HG03520 (cell line): ENCODE measurements around the gene C1orf105.
"Not testable (repeated sequence)": the region's sequence is repeated elsewhere in the genome, so short reads cannot be mapped to it uniquely, and the experiment has no call there.

Source experiments
- ATAC-seq: cut with Tn5 transposase; IDR thresholded peaks from one replicate; pipeline ENCODE4 v1.9.1; 2021; ENCODE audit warnings: mild to moderate bottlenecking, moderate library complexity; ENCODE audit not compliant: unreplicated experiment

The C1orf105 gene

DNA sequence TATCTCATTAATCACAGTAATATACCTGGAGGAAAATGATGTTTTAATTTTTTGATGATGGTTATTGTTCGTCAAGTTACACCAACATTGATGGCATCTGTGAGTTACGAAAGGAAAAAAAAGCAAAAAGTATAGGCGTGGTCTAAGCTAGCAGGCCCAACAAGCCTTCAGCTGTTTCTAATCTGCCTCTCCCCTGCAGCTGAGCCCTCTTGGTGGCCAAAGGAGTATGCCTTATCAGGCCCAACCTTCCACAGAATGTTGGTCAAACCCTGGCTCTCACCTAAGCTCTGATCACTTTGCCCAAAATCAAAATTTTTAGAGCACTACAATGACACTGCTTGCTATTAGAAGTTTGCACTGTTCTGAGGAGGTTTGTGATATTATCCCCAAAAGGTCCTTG lies 4.9 kb downstream of the C1orf105 start:
- no peak for ATAC-seq

GRCh38 chr1:172427191-172427590 lies 6.7 kb downstream of the C1orf105 start:
- ATAC-seq, result no peak

GRCh38 chr1:172429331-172430127 lies 9.0 kb downstream of the C1orf105 start:
- no peak for ATAC-seq

DNA sequence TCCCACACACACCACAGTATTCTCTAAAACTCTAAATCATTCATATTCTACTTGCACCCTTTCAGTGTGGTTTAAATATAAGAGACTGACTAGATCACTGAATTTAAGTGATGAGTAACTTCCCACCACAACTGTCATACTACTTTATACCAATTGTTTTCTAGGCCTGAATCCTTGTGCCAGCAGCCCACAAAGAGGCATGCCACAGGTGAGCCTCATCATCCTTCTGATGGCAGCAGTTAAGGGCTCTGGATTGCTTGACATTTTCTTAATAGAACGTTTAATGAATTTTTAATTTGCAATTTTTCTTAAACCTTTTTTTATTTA lies 9.6 kb downstream of the C1orf105 start:
- no peak for ATAC-seq

GRCh38 chr1:172431204-172431603 lies 10.7 kb downstream of the C1orf105 start:
- no peak for ATAC-seq

DNA sequence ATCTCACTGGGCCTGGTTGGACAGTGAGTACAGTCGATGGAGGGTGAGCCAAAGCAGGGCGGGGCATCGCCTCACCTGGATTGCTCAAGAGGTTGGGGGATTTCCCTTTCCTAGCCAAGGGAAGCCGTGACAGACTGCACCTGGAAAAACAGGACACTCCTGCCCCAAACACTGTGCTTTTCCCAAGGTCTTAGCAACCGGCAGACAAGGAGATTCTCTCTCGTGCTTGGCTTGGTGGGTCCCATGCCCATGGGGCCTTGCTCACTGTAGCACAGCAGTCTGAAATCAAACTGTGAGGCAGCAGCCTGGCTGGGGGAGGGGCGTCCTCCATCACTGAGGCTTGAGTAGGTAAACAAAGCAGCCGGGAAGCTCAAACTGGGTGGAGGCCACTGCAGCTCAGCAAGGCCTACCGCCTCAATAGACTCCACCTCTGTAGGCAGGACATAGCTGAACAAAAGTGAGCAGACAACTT lies 11.3 kb downstream of the C1orf105 start:
- no peak for ATAC-seq

- not testable (repeated sequence) for ATAC-seq
Observed at GRCh38 chr1:172437183-172437582, 16.7 kb downstream of the C1orf105 start.

- no peak for ATAC-seq
Observed at GRCh38 chr1:172442404-172442803, 21.9 kb downstream of the C1orf105 start.

DNA sequence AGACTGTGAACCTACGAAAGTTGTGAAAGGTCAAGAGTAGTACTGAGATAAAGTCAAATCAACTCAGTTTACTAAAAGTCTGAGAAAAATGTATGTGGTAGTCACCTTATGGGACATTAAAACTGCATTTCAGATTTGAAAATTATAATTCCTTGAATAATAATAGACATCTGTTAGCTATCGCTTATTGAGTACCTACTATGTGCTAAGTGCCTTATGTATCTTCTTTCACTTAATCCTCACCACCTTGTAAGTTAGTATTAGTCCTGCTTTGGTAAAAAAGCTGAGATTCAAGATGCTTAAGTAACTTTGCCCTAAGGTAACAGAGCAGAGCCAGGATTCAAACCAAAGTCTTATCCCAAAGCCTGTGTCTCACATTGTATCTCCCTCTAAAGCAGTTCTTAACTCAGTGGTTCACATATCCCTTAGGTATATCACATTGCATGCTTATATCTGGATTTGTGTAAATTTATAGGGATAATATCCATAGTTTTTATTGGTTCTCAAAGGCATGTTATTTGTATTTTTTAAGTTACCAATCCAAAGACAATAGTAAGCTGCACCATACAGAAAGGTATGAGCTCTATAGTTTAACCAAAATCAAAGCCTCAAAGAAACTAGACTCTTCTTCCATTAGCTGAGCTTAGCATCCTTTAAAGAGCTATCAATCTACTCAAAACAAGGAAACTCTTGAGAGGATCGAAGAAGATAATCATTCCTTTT lies 22.5 kb downstream of the C1orf105 start:
- ATAC-seq, result no peak

- ATAC-seq, result peak; percentile 99
Observed at GRCh38 chr1:172443666-172444453, 23.4 kb downstream of the C1orf105 start, which contains the start of gene PIGC. Gene PIGC, minus strand, starts transcription at chr1:172444069. Its CDS starts 1,447 bp downstream, at chr1:172442622.

GRCh38 chr1:172446547-172446946 lies 26.1 kb downstream of the C1orf105 start:
- ATAC-seq, result no peak

DNA sequence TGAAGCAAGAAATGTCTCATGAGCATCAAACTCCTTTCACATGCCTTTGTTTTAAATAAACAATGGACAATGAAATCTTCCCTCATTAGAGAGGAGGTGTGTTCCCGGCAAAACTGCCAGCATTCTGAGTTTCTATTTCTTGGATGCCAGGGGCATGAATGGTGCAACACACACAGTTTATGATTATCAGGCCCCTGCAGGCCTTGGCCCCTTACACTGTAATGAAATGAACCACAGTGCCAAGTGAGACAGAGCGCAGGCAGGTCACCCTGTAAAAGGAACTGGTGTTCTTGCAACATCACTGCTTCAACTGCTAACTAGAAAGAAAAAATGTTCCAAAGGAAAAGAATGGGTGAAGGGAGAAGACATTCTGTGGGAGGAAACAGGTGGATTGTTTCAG lies 27.2 kb downstream of the C1orf105 start:
- no peak for ATAC-seq

GRCh38 chr1:172448995-172449584 lies 28.6 kb downstream of the C1orf105 start:
- no peak for ATAC-seq

DNA sequence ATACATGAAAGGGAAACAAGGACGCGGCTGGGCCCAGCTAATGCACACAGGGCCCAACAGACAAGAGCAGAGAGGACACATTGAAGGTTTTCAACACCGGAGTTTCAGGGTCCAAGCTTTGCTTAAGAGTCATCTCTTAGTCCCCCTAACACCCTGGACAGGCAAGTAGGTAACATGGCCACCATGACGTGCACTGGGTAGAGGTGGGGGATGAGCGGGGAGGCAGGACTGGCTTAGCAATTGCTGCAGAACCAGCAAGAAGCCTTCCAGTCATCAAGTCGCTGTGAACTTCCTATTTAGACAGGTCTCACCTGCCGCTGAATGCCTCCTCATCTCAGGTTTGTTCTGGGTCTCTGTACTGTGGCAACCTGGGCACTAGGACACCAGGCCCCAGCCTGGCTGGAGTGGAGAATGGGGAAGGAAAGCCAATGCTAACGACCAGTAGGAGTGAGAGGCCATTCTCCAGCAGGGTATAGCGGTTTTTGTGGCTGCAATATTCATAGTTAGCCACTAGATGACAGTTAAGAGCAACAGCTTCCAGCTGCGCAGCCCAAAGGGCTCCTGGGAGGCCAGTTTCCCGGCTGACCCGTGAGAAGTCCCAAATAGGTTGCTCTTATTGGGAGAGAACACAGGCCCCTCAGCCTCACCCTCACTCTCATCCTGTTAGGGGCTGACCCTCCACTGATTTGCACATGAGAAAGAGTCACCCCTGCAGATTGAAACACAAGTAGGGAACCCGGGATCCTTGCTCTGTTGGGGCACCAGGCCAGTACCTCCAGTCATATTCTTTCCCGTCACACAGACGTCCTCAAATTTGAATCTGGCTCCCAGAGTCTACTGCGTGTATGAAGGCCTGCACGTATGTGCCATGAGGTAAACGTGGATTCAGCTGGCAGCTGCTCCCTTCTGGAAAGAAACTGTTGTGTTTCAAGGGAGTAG lies 29.4 kb downstream of the C1orf105 start:
- peak; percentile 87 for ATAC-seq

- no peak for ATAC-seq
Observed at GRCh38 chr1:172450524-172450885, 30.0 kb downstream of the C1orf105 start.

DNA sequence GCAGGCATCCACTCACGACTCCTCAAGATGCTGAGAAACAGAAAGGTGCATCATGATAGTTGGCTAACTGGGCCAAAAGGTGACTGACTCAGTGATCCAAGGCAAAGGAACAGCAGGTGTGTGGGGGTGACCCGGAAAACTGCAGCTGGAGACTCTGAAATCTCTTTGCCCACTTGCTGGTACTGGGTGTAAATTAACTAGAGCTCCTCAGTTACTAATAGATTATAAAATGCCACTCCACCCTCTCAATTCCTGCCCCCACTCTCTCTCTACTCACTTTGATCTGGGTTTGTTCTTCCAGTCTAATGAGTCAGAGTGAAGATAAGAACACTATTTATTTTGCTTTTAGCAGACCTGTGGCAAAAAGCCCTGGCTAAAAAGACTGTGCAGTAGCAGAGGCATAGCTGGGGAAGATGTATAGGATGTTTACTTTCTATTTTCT lies 30.5 kb downstream of the C1orf105 start:
- no peak for ATAC-seq

- ATAC-seq, result no peak
Observed at GRCh38 chr1:172452536-172453152, 32.2 kb downstream of the C1orf105 start.

- no peak for ATAC-seq
Observed at GRCh38 chr1:172453153-172453545, 32.7 kb downstream of the C1orf105 start.

- no peak for ATAC-seq
Observed at GRCh38 chr1:172453607-172454006, 33.1 kb downstream of the C1orf105 start.
